Keratinocyte (primary cell): ENCODE measurements around the gene STYX.

ENCODE experiments used
- CTCF ChIP-seq, 3 experiments: IDR thresholded peaks in 1 of 3; conservative IDR thresholded peaks in 1 of 3; optimal IDR thresholded peaks in 1 of 3; 2 replicates in 2 of 3; 3 replicates in 1 of 3; pipeline versions ENCODE3 to v1.5.1; 2011; ENCODE audit warnings: low read length in 3 of 3, mild to moderate bottlenecking in 3 of 3, moderate library complexity in 2 of 3, control low read depth in 1 of 3, inconsistent platforms in 1 of 3; ENCODE audit not compliant: insufficient read depth in 2 of 3; ENCODE audit errors: extremely low read depth in 1 of 3
- EZH2 ChIP-seq: IDR thresholded peaks from one replicate; pipeline ENCODE4 v1.6.1; 2012; ENCODE audit warnings: inconsistent platforms, mild to moderate bottlenecking, low read length, moderate library complexity

GRCh38 chr14:52755607-52756316 is 25.8 kb downstream of the STYX start:
- TF ChIP-seq CTCF (optimal IDR thresholded peaks at IDR 0.05 in 1 of 3, IDR thresholded peaks at IDR 0.05 in 1 of 3, conservative IDR thresholded peaks at IDR 0.05 in 1 of 3; ENCODE audit: extremely low read depth in 1 of 3, insufficient read depth in 2 of 3, low read length in 3 of 3) (no peak), EZH2 (no peak)
